Astrocyte of the cerebellum (primary cell): Measurements from ENCODE around the gene KRTAP12-1.
"Not testable (repeated sequence)": the region's sequence is repeated elsewhere in the genome, so short reads cannot be mapped to it uniquely, and the experiment has no call there.

Source experiments
- DNase-seq: peaks from one replicate; pipeline ENCODE4 v3.0.0-alpha.2; 2011; ENCODE audit warnings: low read depth
- H3K4me3 ChIP-seq: 2 replicates; pipeline ENCODE4 v1.5.1; 2011; ENCODE audit warnings: mild to moderate bottlenecking, low read depth, low read length, moderate library complexity
- CTCF ChIP-seq: IDR thresholded peaks from 2 replicates; pipeline ENCODE4 v1.5.1; 2012; ENCODE audit warnings: low read length, low read depth, moderate library complexity, mild to moderate bottlenecking; ENCODE audit errors: missing control alignments
- in situ Hi-C: cut with HindIII; loops from 2 replicates; pipeline ENCODE4 v1.10.0; 2017; ENCODE audit warnings: low sequenced_read_pairs

Gene KRTAP12-1

GRCh38 chr21:44647222-44647552 is 34.8 kb downstream of the KRTAP12-1 start:
- DNase-seq = no peak
- in situ Hi-C loops = loop anchor here (5.0 kb wide), 1 partner anchor 45 kb away; no protein-coding TSS in a partner anchor
- no peak for TF ChIP-seq CTCF
- H3K4me3 ChIP-seq = no peak overlapping the region

GRCh38 chr21:44646366-44647221 is 35.4 kb downstream of the KRTAP12-1 start, which contains the start of gene KRTAP10-11:
TSS of gene KRTAP10-11 (plus strand) at chr21:44646414. CDS start at chr21:44646459, 45 bp downstream.
- not testable (repeated sequence) for H3K4me3 ChIP-seq, DNase-seq
- in situ Hi-C loops = loop anchor here (5.0 kb wide), 1 partner anchor 46 kb away; no protein-coding TSS in a partner anchor

- no peak for DNase-seq
- TF ChIP-seq CTCF = no peak
- in situ Hi-C loops = loop anchor here (5.0 kb wide), 1 partner anchor 47 kb away; no protein-coding TSS in a partner anchor
- H3K4me3 ChIP-seq = no peak overlapping the region
Observed at GRCh38 chr21:44644878-44645277, 37.1 kb downstream of the KRTAP12-1 start.

- no peak for TF ChIP-seq CTCF
- in situ Hi-C loops = no loop called here
- no peak for DNase-seq
Observed at GRCh38 chr21:44643741-44644310, 38.1 kb downstream of the KRTAP12-1 start.

GRCh38 chr21:44640761-44641160 is 41.2 kb downstream of the KRTAP12-1 start:
- no peak overlapping the region for H3K4me3 ChIP-seq
- TF ChIP-seq CTCF = no peak
- in situ Hi-C loops = no loop called here
- DNase-seq = no peak

More at GRCh38 chr21:44643741-44644310, 38.1 kb downstream of the KRTAP12-1 start:
- no peak overlapping the region for H3K4me3 ChIP-seq

- no peak overlapping the region for H3K4me3 ChIP-seq
- in situ Hi-C loops = no loop called here
- no peak for TF ChIP-seq CTCF
- DNase-seq = no peak
Observed at GRCh38 chr21:44639331-44639655, 42.7 kb downstream of the KRTAP12-1 start.

- H3K4me3 ChIP-seq, in situ Hi-C loops, DNase-seq: not testable (repeated sequence)
Observed at GRCh38 chr21:44638506-44639330, 43.2 kb downstream of the KRTAP12-1 start.

GRCh38 chr21:44637851-44638348 is 44.1 kb downstream of the KRTAP12-1 start:
- DNase-seq, in situ Hi-C loops, H3K4me3 ChIP-seq: not testable (repeated sequence)
